Astrocyte (in vitro differentiated cells and primary cell): ENCODE measurements around the gene IFI44L.

Experiments used
- EZH2 ChIP-seq: IDR thresholded peaks from 2 replicates; pipeline ENCODE4 v1.6.1; 2012; ENCODE audit warnings: mild to moderate bottlenecking, low read length, inconsistent platforms; ENCODE audit not compliant: insufficient read depth
- TF ChIP-seq, protein P1 (sequence below): IDR thresholded peaks from 2 replicates; pipeline ENCODE4 v1.5.1; 2011; ENCODE audit warnings: low read depth, mild to moderate bottlenecking, inconsistent platforms, low read length, moderate library complexity; ENCODE audit not compliant: insufficient read depth

DNA sequence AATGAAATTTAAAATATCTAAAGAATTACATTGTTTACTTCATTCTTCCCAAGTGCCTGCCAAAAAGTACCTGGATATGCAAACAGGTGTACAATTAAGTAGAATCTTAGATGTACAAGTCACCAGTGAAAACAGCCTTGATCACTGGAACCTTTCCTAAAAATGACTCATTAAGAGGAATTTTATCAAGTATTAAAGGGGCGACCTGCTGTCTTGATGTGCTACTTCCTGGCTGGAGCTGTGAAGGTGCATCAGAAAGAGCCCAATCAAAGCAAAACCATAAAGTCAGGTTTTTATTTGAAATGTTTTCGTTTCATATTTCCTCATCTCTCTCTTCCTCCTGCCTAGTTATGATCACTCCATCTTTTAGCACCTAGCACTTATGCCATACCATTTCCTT is 62.8 kb downstream of the IFI44L start:
- no peak for TF ChIP-seq EZH2
- TF ChIP-seq, protein P1, sequence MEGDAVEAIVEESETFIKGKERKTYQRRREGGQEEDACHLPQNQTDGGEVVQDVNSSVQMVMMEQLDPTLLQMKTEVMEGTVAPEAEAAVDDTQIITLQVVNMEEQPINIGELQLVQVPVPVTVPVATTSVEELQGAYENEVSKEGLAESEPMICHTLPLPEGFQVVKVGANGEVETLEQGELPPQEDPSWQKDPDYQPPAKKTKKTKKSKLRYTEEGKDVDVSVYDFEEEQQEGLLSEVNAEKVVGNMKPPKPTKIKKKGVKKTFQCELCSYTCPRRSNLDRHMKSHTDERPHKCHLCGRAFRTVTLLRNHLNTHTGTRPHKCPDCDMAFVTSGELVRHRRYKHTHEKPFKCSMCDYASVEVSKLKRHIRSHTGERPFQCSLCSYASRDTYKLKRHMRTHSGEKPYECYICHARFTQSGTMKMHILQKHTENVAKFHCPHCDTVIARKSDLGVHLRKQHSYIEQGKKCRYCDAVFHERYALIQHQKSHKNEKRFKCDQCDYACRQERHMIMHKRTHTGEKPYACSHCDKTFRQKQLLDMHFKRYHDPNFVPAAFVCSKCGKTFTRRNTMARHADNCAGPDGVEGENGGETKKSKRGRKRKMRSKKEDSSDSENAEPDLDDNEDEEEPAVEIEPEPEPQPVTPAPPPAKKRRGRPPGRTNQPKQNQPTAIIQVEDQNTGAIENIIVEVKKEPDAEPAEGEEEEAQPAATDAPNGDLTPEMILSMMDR: no peak
